ENCODE measurements around the gene GLIPR2. TPM values are rescaled to one million over a fixed set of nuclear protein-coding genes. Genes with fewer than 3 reads are reported as not detected.
A peak's percentile ranks its signal among the peaks of the same experiment; 100 is the strongest.

GLIPR2 gene
- total RNA-seq, 1 experiment from 2014 or later = 1.6 TPM

- Mint-ChIP-seq H3K36me3 (ENCODE audit: insufficient read depth, unreplicated experiment) (peaks cover 67% of the 10 kb centered on the region), H3K27ac (ENCODE audit: unreplicated experiment) (peak overlapping the region; percentile 73), H3K9me3 (ENCODE audit: unreplicated experiment) (no peaks in the 10 kb centered on the region), H3K27me3 (ENCODE audit: insufficient read depth, unreplicated experiment) (no peaks in the 10 kb centered on the region), H3K4me1 (ENCODE audit: low read depth, unreplicated experiment) (peaks cover 26% of the 10 kb centered on the region), H3K4me3 (ENCODE audit: unreplicated experiment) (peak overlapping the region; percentile 47)
- no peak for TF ChIP-seq CTCF (IDR thresholded peaks at IDR 0.05; ENCODE audit: insufficient read depth in 1 of 2, low read depth in 1 of 2, low read length in 1 of 2, severe bottlenecking in 1 of 2, unreplicated experiment in 1 of 2)
- H3K4me1 ChIP-seq = peaks cover 7% of the 10 kb centered on the region; the same call in 1 of the 2 replicates
- BruUV-seq (replicated peaks) = no TSS peak
- no peaks in the 10 kb centered on the region for H3K27me3 ChIP-seq (replicated peaks; ENCODE audit: control insufficient read depth, insufficient read depth, low read length)
- no peaks in the 10 kb centered on the region for H3K9me3 ChIP-seq
- H3K36me3 ChIP-seq (ENCODE audit: control insufficient read depth, insufficient read depth, low read length) = no peaks in the 10 kb centered on the region; the same call in 1 of the 2 replicates
- ChIA-PET POLR2A (interaction anchor here (0.7 kb wide), 1 partner anchor 317 kb away, joined by 3 read pairs; no protein-coding TSS in a partner anchor), CTCF (no interaction called here)
- intact Hi-C loops (cut with micrococcal nuclease; ENCODE audit: unreplicated experiment) = no loop called here
- no peak overlapping the region for H3K4me3 ChIP-seq (ENCODE audit: low read depth, low read length)
- no peak for DNase-seq
Measured at GRCh38 chr9:36194326-36195000, 57.9 kb downstream of the GLIPR2 start.

GRCh38 chr9:36204906-36205547, 68.5 kb downstream of the GLIPR2 start:
- ChIA-PET CTCF (interaction anchor here (0.6 to 1.4 kb wide), 4 partner anchors 15 to 315 kb away, joined by 4 to 13 read pairs (median 8); partner anchors contain the start of genes CCIN and CLTA), POLR2A (interaction anchor here (0.7 to 1.0 kb wide), 2 partner anchors 13 to 15 kb away, joined by 3 read pairs; no protein-coding TSS in a partner anchor)
- H3K27me3 ChIP-seq (replicated peaks; ENCODE audit: control insufficient read depth, insufficient read depth, low read length) = no peaks in the 10 kb centered on the region
- Mint-ChIP-seq H3K27me3 (ENCODE audit: insufficient read depth, unreplicated experiment) (no peaks in the 10 kb centered on the region), H3K27ac (ENCODE audit: unreplicated experiment) (no peak overlapping the region), H3K4me3 (ENCODE audit: unreplicated experiment) (no peak overlapping the region), H3K9me3 (ENCODE audit: unreplicated experiment) (no peaks in the 10 kb centered on the region), H3K36me3 (ENCODE audit: insufficient read depth, unreplicated experiment) (peaks cover 92% of the 10 kb centered on the region), H3K4me1 (ENCODE audit: low read depth, unreplicated experiment) (no peaks in the 10 kb centered on the region)
- intact Hi-C loops (cut with micrococcal nuclease; ENCODE audit: unreplicated experiment) = no loop called here
- DNase-seq = peak; percentile 47 to 59
- peaks cover 9% of the 10 kb centered on the region for H3K36me3 ChIP-seq (ENCODE audit: control insufficient read depth, insufficient read depth, low read length)
- no TSS peak for BruUV-seq (replicated peaks)
- H3K9me3 ChIP-seq = no peaks in the 10 kb centered on the region
- no peak overlapping the region for H3K4me3 ChIP-seq (ENCODE audit: low read depth, low read length)
- peak; percentile 35 to 53 for TF ChIP-seq CTCF (IDR thresholded peaks at IDR 0.05; ENCODE audit: insufficient read depth in 1 of 2, low read depth in 1 of 2, low read length in 1 of 2, severe bottlenecking in 1 of 2, unreplicated experiment in 1 of 2)
- no peaks in the 10 kb centered on the region for H3K4me1 ChIP-seq

GRCh38 chr9:36207016-36207415, 70.5 kb downstream of the GLIPR2 start:
- no peaks in the 10 kb centered on the region for H3K9me3 Mint-ChIP-seq (ENCODE audit: unreplicated experiment)
- H3K4me1 Mint-ChIP-seq (ENCODE audit: low read depth, unreplicated experiment) = no peaks in the 10 kb centered on the region
- no peaks in the 10 kb centered on the region for H3K27me3 Mint-ChIP-seq (ENCODE audit: insufficient read depth, unreplicated experiment)
- Histone ChIP-seq H3K27me3 (replicated peaks; ENCODE audit: control insufficient read depth, insufficient read depth, low read length) (no peaks in the 10 kb centered on the region), H3K4me1 (no peaks in the 10 kb centered on the region), H3K4me3 (ENCODE audit: low read depth, low read length) (no peak overlapping the region), H3K36me3 (ENCODE audit: control insufficient read depth, insufficient read depth, low read length) (peaks cover 15% of the 10 kb centered on the region), H3K9me3 (no peaks in the 10 kb centered on the region)
- intact Hi-C loops (cut with micrococcal nuclease; ENCODE audit: unreplicated experiment) = no loop called here
- no peak overlapping the region for H3K4me3 Mint-ChIP-seq (ENCODE audit: unreplicated experiment)
- no TSS peak for BruUV-seq (replicated peaks)
- TF ChIP-seq CTCF (IDR thresholded peaks at IDR 0.05; ENCODE audit: insufficient read depth in 1 of 2, low read depth in 1 of 2, low read length in 1 of 2, severe bottlenecking in 1 of 2, unreplicated experiment in 1 of 2) = no peak
- ChIA-PET CTCF (interaction anchor here (1.0 kb wide), 1 partner anchor 17 kb away, joined by 4 read pairs; the partner anchor contains the start of gene CLTA), POLR2A (no interaction called here)
- no peak for DNase-seq
- H3K27ac Mint-ChIP-seq (ENCODE audit: unreplicated experiment) = no peak overlapping the region
- peaks cover 97% of the 10 kb centered on the region for H3K36me3 Mint-ChIP-seq (ENCODE audit: insufficient read depth, unreplicated experiment)

Data from Caco-2 (cell line).